H1 (cell line): Measurements from ENCODE around the gene MT1X. TPM values are rescaled to one million over a fixed set of nuclear protein-coding genes. Genes with fewer than 3 reads are reported as not detected.

ENCODE experiments used
- CTCF ChIA-PET: fragments of 300-600 bp; sonication (Branson Sonifier 250); formaldehyde crosslinking; loops from one replicate; lab custom pipeline; 2021; ENCODE audit not compliant: partially characterized antibody; lab: Charles Lee
- POLR2A ChIA-PET: fragments of 300-600 bp; sonication (Branson Sonifier 250); formaldehyde crosslinking; loops from one replicate; lab custom pipeline; 2021; ENCODE audit warnings: inconsistent platforms; ENCODE audit not compliant: partially characterized antibody; lab: Charles Lee
- DNase-seq, 2 experiments: peaks; one replicate each; pipeline versions ENCODE4 v3.0.0 to v3.0.0-alpha.2; 2010 to 2022; ENCODE audit warnings: low spot score in 2 of 2, low read depth in 1 of 2, mixed read lengths in 1 of 2
- FAIRE-seq: peaks from 2 replicates; lab custom pipeline; 2011; peaks lifted over from hg19 to GRCh38; lab: Jason Lieb, UNC
- H2AFZ ChIP-seq: 2 replicates; pipeline ENCODE4 v1.8.1; 2012; ENCODE audit warnings: low read length, inconsistent platforms
- H2AK5ac ChIP-seq: 2 replicates; pipeline ENCODE4 v1.6.1; 2013; ENCODE audit warnings: low read depth, low read length
- H2BK120ac ChIP-seq: replicated peaks from 2 replicates; pipeline ENCODE3; 2013; ENCODE audit warnings: low read depth, low read length, inconsistent platforms
- H2BK12ac ChIP-seq: 2 replicates; pipeline ENCODE4 v1.6.1; 2013; ENCODE audit warnings: low read depth, low read length
- H2BK15ac ChIP-seq: 2 replicates; pipeline ENCODE4 v1.6.1; 2013; ENCODE audit warnings: low read length
- H2BK20ac ChIP-seq: 2 replicates; pipeline ENCODE4 v1.6.1; 2013; ENCODE audit warnings: low read length
- H2BK5ac ChIP-seq: 2 replicates; pipeline ENCODE4 v1.6.1; 2013; ENCODE audit warnings: low read depth, low read length
- H3K14ac ChIP-seq: 2 replicates; pipeline ENCODE4 v1.6.1; 2013; ENCODE audit warnings: inconsistent platforms; ENCODE audit not compliant: insufficient read length
- H3K18ac ChIP-seq: 2 replicates; pipeline ENCODE4 v1.6.1; 2013; ENCODE audit warnings: low read length; ENCODE audit errors: extremely low read depth
- H3K23ac ChIP-seq: 2 replicates; pipeline ENCODE4 v1.6.1; 2013; ENCODE audit warnings: inconsistent platforms; ENCODE audit not compliant: insufficient read length
- H3K23me2 ChIP-seq: 2 replicates; pipeline ENCODE4 v1.6.1; 2013; ENCODE audit warnings: low read depth, low read length
- H3K27ac ChIP-seq: 2 replicates; pipeline ENCODE4 v1.6.1; 2011; ENCODE audit warnings: low read depth, low read length, inconsistent platforms
- H3K27me3 ChIP-seq, 4 experiments: replicated peaks in 1 of 4; 1 replicate in 1 of 4; 2 replicates in 3 of 4; pipeline versions ENCODE4 v1.6.1 to v1.8.1; 2011 to 2013; ENCODE audit warnings: low read length in 3 of 4, mild to moderate bottlenecking in 3 of 4, inconsistent platforms in 2 of 4, mixed read lengths in 2 of 4, moderate library complexity in 1 of 4; ENCODE audit not compliant: control insufficient read depth in 3 of 4, insufficient read depth in 3 of 4; ENCODE audit errors: extremely low read depth in 1 of 4
- H3K36me3 ChIP-seq, 4 experiments: 2 replicates each; pipeline versions ENCODE4 v1.6.1 to v1.8.1; 2011 to 2013; ENCODE audit warnings: mild to moderate bottlenecking in 4 of 4, low read length in 3 of 4, moderate library complexity in 2 of 4, control low read depth in 1 of 4, inconsistent platforms in 1 of 4; ENCODE audit not compliant: insufficient read depth in 4 of 4, control insufficient read depth in 2 of 4
- H3K4ac ChIP-seq: replicated peaks from 2 replicates; pipeline ENCODE3; 2013; ENCODE audit warnings: low read length, low read depth, mixed read lengths, inconsistent platforms; ENCODE audit not compliant: insufficient read length
- H3K4me1 ChIP-seq, 4 experiments: replicated peaks in 1 of 4; 1 replicate in 1 of 4; 2 replicates in 3 of 4; pipeline versions ENCODE4 v1.6.1 to v1.8.1; 2011 to 2013; ENCODE audit warnings: low read length in 3 of 4, inconsistent platforms in 2 of 4, mixed read lengths in 1 of 4; ENCODE audit not compliant: insufficient read depth in 4 of 4, control insufficient read depth in 3 of 4
- H3K4me2 ChIP-seq, 2 experiments: 2 replicates each; pipeline versions ENCODE4 v1.6.1 to v1.8.1; 2011 to 2013; ENCODE audit warnings: low read depth in 2 of 2, low read length in 2 of 2, control low read depth in 1 of 2, inconsistent platforms in 1 of 2, mild to moderate bottlenecking in 1 of 2; ENCODE audit not compliant: insufficient read depth in 1 of 2
- H3K4me3 ChIP-seq, 4 experiments: fragments of 200-600, 300-600 bp in 1 of 4; sonication (generic), shearing (Covaris generic), sonication (Bioruptor Twin) in 1 of 4; 2 replicates each; pipeline versions ENCODE4 v1.5.1 to v1.8.1; 2011 to 2016; ENCODE audit warnings: low read length in 4 of 4, low read depth in 3 of 4, control low read depth in 2 of 4, inconsistent platforms in 2 of 4, mild to moderate bottlenecking in 2 of 4, mixed read lengths in 1 of 4, moderate library complexity in 1 of 4; ENCODE audit not compliant: insufficient read depth in 2 of 4; ENCODE audit errors: extremely low read depth in 1 of 4
- H3K56ac ChIP-seq: replicated peaks from 2 replicates; pipeline ENCODE3; 2013; ENCODE audit warnings: low read depth, mild to moderate bottlenecking, mixed read lengths, low read length, inconsistent platforms; ENCODE audit not compliant: insufficient read length
- H3K79me1 ChIP-seq: 2 replicates; pipeline ENCODE4 v1.6.1; 2013; ENCODE audit warnings: low read depth, low read length, control low read depth
- H3K79me2 ChIP-seq, 2 experiments: 2 replicates each; pipeline versions ENCODE4 v1.6.1 to v1.8.1; 2012 to 2013; ENCODE audit warnings: low read length in 2 of 2, mild to moderate bottlenecking in 2 of 2, inconsistent platforms in 1 of 2; ENCODE audit not compliant: insufficient read depth in 2 of 2, control insufficient read depth in 1 of 2
- H3K9ac ChIP-seq, 4 experiments: replicated peaks in 1 of 4; 1 replicate in 1 of 4; 2 replicates in 3 of 4; pipeline versions ENCODE4 v1.6.1 to v1.8.1; 2011 to 2013; ENCODE audit warnings: low read depth in 3 of 4, low read length in 3 of 4, control low read depth in 2 of 4, mild to moderate bottlenecking in 2 of 4, moderate library complexity in 2 of 4, inconsistent platforms in 1 of 4; ENCODE audit errors: extremely low read depth in 1 of 4
- H3K9me3 ChIP-seq, 2 experiments: 2 replicates each; pipeline versions ENCODE4 v1.6.1 to v1.8.1; 2012 to 2013; ENCODE audit warnings: mild to moderate bottlenecking in 2 of 2, moderate library complexity in 2 of 2, control low read depth in 1 of 2, inconsistent platforms in 1 of 2, low read depth in 1 of 2, low read length in 1 of 2, mixed read lengths in 1 of 2; ENCODE audit not compliant: insufficient read depth in 2 of 2
- H4K20me1 ChIP-seq, 2 experiments: replicated peaks in 1 of 2; 2 replicates each; pipeline versions ENCODE3 to v1.8.1; 2011 to 2013; ENCODE audit warnings: inconsistent platforms in 2 of 2, low read length in 2 of 2, mild to moderate bottlenecking in 1 of 2; ENCODE audit not compliant: insufficient read depth in 2 of 2, control insufficient read depth in 1 of 2
- H4K5ac ChIP-seq: 2 replicates; pipeline ENCODE4 v1.6.1; 2013; ENCODE audit warnings: low read length, low read depth, mixed read lengths, inconsistent platforms; ENCODE audit not compliant: insufficient read length
- H4K8ac ChIP-seq: 2 replicates; pipeline ENCODE4 v1.8.0; 2013; ENCODE audit warnings: mild to moderate bottlenecking, moderate library complexity, low read length, inconsistent platforms; ENCODE audit not compliant: insufficient read depth; ENCODE audit errors: extremely low read depth
- H4K91ac ChIP-seq: replicated peaks from 2 replicates; pipeline ENCODE3; 2013; ENCODE audit warnings: low read length, mixed read lengths, inconsistent platforms; ENCODE audit not compliant: insufficient read length
- GABPA ChIP-seq: IDR thresholded peaks from 2 replicates; pipeline ENCODE4 v1.6.1; 2011; ENCODE audit warnings: mild to moderate bottlenecking, low read length, moderate library complexity, borderline replicate concordance; ENCODE audit not compliant: insufficient read depth
- JUND ChIP-seq: IDR thresholded peaks from 2 replicates; pipeline ENCODE4 v1.6.1; 2011; ENCODE audit warnings: mild to moderate bottlenecking, improper control_type of control experiment, low read length
- POLR2AphosphoS5 ChIP-seq: IDR thresholded peaks from 2 replicates; pipeline ENCODE4 v1.6.1; 2011; ENCODE audit warnings: low read depth, low read length
- RAD21 ChIP-seq, 2 experiments: IDR thresholded peaks in 1 of 2; conservative IDR thresholded peaks in 1 of 2; 2 replicates each; pipeline ENCODE4 v1.6.1; 2011; ENCODE audit warnings: low read depth in 2 of 2, low read length in 2 of 2, improper control_type of control experiment in 1 of 2, inconsistent platforms in 1 of 2, mild to moderate bottlenecking in 1 of 2, moderate library complexity in 1 of 2
- WGBS, 2 experiments: shearing (Covaris generic) in 1 of 2; methylation state at CpG; one replicate each; pipeline versions ENCODE4 v1.1.6 to v1.1.7; 2013 to 2015; ENCODE audit warnings: low lambda C conversion rate in 2 of 2, mixed read lengths in 2 of 2, inconsistent platforms in 1 of 2, low coverage in 1 of 2, missing lambda C conversion rate in 1 of 2; ENCODE audit not compliant: insufficient replicate concordance in 2 of 2, insufficient coverage in 1 of 2, insufficient read length in 1 of 2; ENCODE audit errors: extremely low coverage in 1 of 2, missing lambda C conversion rate in 1 of 2; 5-methylcytosine and 5-hydroxymethylcytosine counted together
- polyA plus RNA-seq, 7 experiments: library from polyadenylated mRNA; depleted of rRNA in 3 of 7; stranded (reverse) in 5 of 7; unstranded in 2 of 7; fragments of >200 nt in 5 of 7; fragments of 200-250 nt in 2 of 7; gene quantifications; 1 replicate in 5 of 7; 2 replicates in 1 of 7; 4 replicates in 1 of 7; pipeline versions ENCODE4 v1.2.1 to v1.2.3, GENCODE V29; 2011 to 2013; ENCODE audit warnings: missing spikeins in 2 of 7, mixed read lengths in 2 of 7
- total RNA-seq: library from RNA; stranded (reverse); fragmentation: NEBNext Ultra II Directional; extraction: Animal tissue kit (Norgen Biotek cat#: 25700); gene quantifications from 2 replicates; pipeline ENCODE4 v1.2.1, GENCODE V29; 2021
- TF ChIP-seq, protein P1 (sequence below): IDR thresholded peaks from 2 replicates; pipeline ENCODE4 v1.6.1; 2012; ENCODE audit warnings: inconsistent platforms

Gene MT1X
- total and polyA plus RNA-seq, 2 of the 8 experiments (the other 6 are each of a cell fraction or from before 2014, with no cell fraction given) = 52.4 to 1,060 TPM

DNA sequence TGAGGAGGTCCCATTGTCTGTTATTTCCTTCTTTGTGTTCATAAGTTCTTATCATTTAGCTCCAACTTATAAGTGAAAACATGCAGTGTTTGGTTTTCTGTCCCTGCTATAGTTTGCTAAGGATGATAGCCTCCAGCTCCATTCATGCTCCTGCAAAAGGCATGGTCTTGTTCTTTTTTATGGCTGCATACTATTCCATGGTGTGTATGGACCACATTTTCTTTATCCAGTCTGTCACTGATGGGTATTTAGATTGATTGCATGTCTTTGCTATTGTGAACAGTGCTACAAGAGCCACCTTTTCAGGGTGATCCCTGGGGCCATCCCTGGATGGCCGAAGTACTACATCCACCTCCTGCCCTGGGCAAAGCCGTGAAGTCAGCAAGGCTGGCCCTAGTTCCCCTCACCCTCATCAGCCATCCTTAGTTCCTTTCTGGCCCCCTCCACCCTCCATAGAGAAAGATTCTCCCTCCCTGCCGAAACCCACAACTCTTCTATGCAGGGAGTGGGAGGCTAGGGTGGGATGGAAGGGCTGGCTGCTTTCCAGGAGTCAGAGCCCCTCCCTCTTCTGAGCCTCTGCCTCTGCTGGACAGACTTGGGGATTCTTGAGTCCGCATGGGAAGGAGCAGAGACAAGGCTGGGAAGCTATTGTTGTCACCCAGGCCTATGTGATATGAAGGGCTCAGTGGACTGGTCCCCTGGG, 8.3 kb downstream of the MT1X start:
- Histone ChIP-seq H3K9ac (no peak overlapping the region), H3K79me2 (no peaks in the 10 kb centered on the region), H3K4me1 (no peaks in the 10 kb centered on the region), H2BK120ac (no peak overlapping the region), H2AFZ (no peak overlapping the region), H3K4me2 (no peak overlapping the region), H3K18ac (no peak overlapping the region), H4K5ac (no peak overlapping the region), H4K20me1 (no peaks in the 10 kb centered on the region), H3K79me1 (no peaks in the 10 kb centered on the region), H3K14ac (no peak overlapping the region), H2BK12ac (no peak overlapping the region), H3K23me2 (no peaks in the 10 kb centered on the region), H3K23ac (no peak overlapping the region), H3K4me3 (no peak overlapping the region), H2BK5ac (no peak overlapping the region), H3K27ac (no peak overlapping the region), H3K36me3 (no peaks in the 10 kb centered on the region), H4K8ac (no peak overlapping the region), H2BK20ac (no peak overlapping the region), H2BK15ac (no peak overlapping the region), H2AK5ac (no peak overlapping the region), H3K9me3 (no peaks in the 10 kb centered on the region), H4K91ac (no peak overlapping the region), H3K27me3 (no peaks in the 10 kb centered on the region), H3K56ac (no peak overlapping the region), H3K4ac (no peak overlapping the region)
- TF ChIP-seq JUND (no peak), GABPA (no peak), POLR2AphosphoS5 (no peak), RAD21 (IDR thresholded peaks at IDR 0.05 in 1 of 2, conservative IDR thresholded peaks at IDR 0.05 in 1 of 2; ENCODE audit: low read depth in 2 of 2, low read length in 2 of 2) (no peak)
- TF ChIP-seq, protein P1, sequence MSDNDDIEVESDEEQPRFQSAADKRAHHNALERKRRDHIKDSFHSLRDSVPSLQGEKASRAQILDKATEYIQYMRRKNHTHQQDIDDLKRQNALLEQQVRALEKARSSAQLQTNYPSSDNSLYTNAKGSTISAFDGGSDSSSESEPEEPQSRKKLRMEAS = no peak
- WGBS, 2 experiments = 82% methylated on average over 4 of the region's 4 CpGs; no CpG with 5 or more reads in 1 of the 2 experiments
- POLR2A ChIA-PET = interaction anchor here (2.7 to 3.2 kb wide), 2 partner anchors 8 to 14 kb away, joined by 10 to 12 read pairs; partner anchors contain the start of gene MT1X
- CTCF ChIA-PET = interaction anchor here (0.6 to 3.8 kb wide), 8 partner anchors 11 to 706 kb away, joined by 3 to 24 read pairs (median 5); partner anchors contain the start of gene MT1E
- FAIRE-seq (no peak), DNase-seq (no peak)
